Measurements from ENCODE around the gene KCNJ6. TPM values are rescaled to one million over a fixed set of nuclear protein-coding genes. Genes with fewer than 3 reads are reported as not detected.
"Not testable (repeated sequence)": the region's sequence is repeated elsewhere in the genome, so short reads cannot be mapped to it uniquely, and the experiment has no call there.

KCNJ6 gene
- total and polyA plus RNA-seq, 7 experiments from 2014 or later, result 0.01 TPM; not detected in 6

DNA sequence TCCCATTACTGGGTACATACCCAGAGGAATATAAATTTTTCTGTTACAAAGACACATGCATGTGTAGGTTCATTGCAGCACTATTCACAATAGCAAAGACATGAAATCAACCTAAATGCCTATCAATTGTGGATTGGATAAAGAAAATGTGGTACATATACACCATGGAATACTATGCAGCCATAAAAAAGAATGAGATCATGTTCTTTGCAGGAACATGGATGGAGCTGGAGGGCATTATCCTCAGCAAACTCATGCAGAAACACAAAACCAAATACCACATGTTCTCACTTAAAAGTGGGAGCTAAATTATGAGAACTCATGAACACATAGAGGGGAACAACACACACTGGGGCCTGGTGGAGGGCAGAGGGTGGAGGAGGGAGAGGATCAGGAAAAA, 272.4 kb downstream of the KCNJ6 start:
- H3K27ac ChIP-seq (ENCODE audit: low read depth, low read length); CTCF ChIA-PET; H3K4me1 ChIP-seq (ENCODE audit: control insufficient read depth in 2 of 2, insufficient read depth in 2 of 2, low read length in 2 of 2); intact Hi-C loops (cut with micrococcal nuclease); ATAC-seq; H3K27me3 ChIP-seq (ENCODE audit: control insufficient read depth in 2 of 2, insufficient read depth in 2 of 2, low read length in 2 of 2); H3K4me1 Mint-ChIP-seq; H3K4me3 ChIP-seq (ENCODE audit: low read length); H3K36me3 Mint-ChIP-seq; DNase-seq; H3K4me3 Mint-ChIP-seq; H3K9me3 Mint-ChIP-seq; H3K9me3 ChIP-seq (ENCODE audit: control insufficient read depth in 2 of 3, low read length in 3 of 3); H3K27ac Mint-ChIP-seq; POLR2A ChIA-PET; H3K36me3 ChIP-seq (ENCODE audit: control insufficient read depth in 2 of 3, insufficient read depth in 3 of 3, low read length in 3 of 3): not testable (repeated sequence)
- H3K27me3 Mint-ChIP-seq, result peaks cover 24 to 62% (median 27%) of the 10 kb centered on the region in 5 donors

DNA sequence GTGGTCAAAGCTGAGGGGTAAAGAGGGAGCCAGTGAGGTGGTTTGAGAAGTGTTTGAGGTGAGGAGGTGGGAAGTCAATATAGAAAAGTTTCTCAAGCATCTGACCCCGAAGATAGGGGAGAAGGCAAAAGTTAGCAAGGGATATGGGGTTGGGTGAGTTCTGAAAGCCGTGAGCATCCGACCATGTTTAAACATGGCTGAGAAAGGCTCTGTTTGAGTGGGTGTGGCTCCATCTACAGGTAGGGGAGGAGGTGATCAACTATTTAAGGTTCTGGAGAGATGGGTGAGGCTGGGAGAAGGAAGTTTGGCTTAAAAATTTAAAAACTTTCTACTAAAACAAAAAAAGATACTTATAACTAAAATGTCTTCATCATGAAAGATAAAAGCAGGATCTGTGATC, 273.8 kb downstream of the KCNJ6 start:
- Mint-ChIP-seq H3K27me3 (peaks cover 20 to 63% (median 33%) of the 10 kb centered on the region in 5 donors), H3K9me3 (peaks cover 0 to 5% (median 0%) of the 10 kb centered on the region in 11 donors), H3K4me1 (peaks cover 0 to 6% (median 5%) of the 10 kb centered on the region in 7 donors), H3K36me3 (peaks cover 0 to 4% (median 0%) of the 10 kb centered on the region in 5 donors), H3K4me3 (no peak overlapping the region), H3K27ac (no peak overlapping the region)
- ATAC-seq (no peak), DNase-seq (peak in 6 of 9 donors; percentile 7 to 43 (median 20))
- Histone ChIP-seq H3K4me3 (ENCODE audit: low read length) (no peak overlapping the region), H3K9me3 (ENCODE audit: control insufficient read depth in 2 of 3, low read length in 3 of 3) (no peaks in the 10 kb centered on the region), H3K4me1 (ENCODE audit: control insufficient read depth in 2 of 2, insufficient read depth in 2 of 2, low read length in 2 of 2) (no peaks in the 10 kb centered on the region), H3K36me3 (ENCODE audit: control insufficient read depth in 2 of 3, insufficient read depth in 3 of 3, low read length in 3 of 3) (no peaks in the 10 kb centered on the region), H3K27me3 (ENCODE audit: control insufficient read depth in 2 of 2, insufficient read depth in 2 of 2, low read length in 2 of 2) (no peaks in the 10 kb centered on the region), H3K27ac (ENCODE audit: low read depth, low read length) (no peak overlapping the region)
- ChIA-PET CTCF (interaction anchor here (0.8 kb wide), 1 partner anchor 79 kb away, joined by 6 read pairs; no protein-coding TSS in a partner anchor), POLR2A (no interaction called here)
- intact Hi-C loops (cut with micrococcal nuclease), result loop anchor here in 1 of 2 donors (1.0 kb wide), 1 partner anchor 78 kb away; no protein-coding TSS in a partner anchor

DNA sequence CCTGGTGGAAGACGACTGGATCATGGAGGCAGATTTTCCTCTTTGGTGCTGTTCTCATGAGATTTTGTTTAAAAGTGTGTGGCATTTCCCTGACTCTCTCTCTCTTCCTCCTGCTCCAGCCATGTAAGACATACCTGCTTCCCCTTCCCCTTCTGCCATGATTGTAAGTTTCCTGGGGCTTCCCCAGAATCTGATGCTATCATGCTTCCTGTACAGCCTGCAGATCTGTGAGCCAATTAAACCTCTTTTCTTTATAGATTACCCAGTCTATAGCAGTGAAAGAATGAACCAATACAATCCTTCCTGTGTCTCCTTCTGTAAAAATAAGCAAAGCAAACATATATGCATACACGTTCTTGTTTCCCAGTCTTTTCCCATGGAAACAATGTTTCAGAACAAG, 276.5 kb downstream of the KCNJ6 start:
- Histone ChIP-seq H3K9me3 (ENCODE audit: control insufficient read depth in 2 of 3, low read length in 3 of 3) (no peaks in the 10 kb centered on the region), H3K27me3 (ENCODE audit: control insufficient read depth in 2 of 2, insufficient read depth in 2 of 2, low read length in 2 of 2) (no peaks in the 10 kb centered on the region), H3K4me3 (ENCODE audit: low read length) (no peak overlapping the region), H3K36me3 (ENCODE audit: control insufficient read depth in 2 of 3, insufficient read depth in 3 of 3, low read length in 3 of 3) (no peaks in the 10 kb centered on the region), H3K4me1 (ENCODE audit: control insufficient read depth in 2 of 2, insufficient read depth in 2 of 2, low read length in 2 of 2) (no peaks in the 10 kb centered on the region), H3K27ac (ENCODE audit: low read depth, low read length) (no peak overlapping the region)
- DNase-seq (no peak), ATAC-seq (no peak)
- no peak overlapping the region for H3K27ac Mint-ChIP-seq
- H3K27me3 Mint-ChIP-seq, result peaks cover 12 to 58% (median 41%) of the 10 kb centered on the region in 5 donors
- peaks cover 0 to 5% (median 0%) of the 10 kb centered on the region in 11 donors for H3K9me3 Mint-ChIP-seq
- peaks cover 0 to 6% (median 5%) of the 10 kb centered on the region in 7 donors for H3K4me1 Mint-ChIP-seq
- H3K36me3 Mint-ChIP-seq, result peaks cover 0 to 4% (median 0%) of the 10 kb centered on the region in 5 donors
- CTCF ChIA-PET, result no interaction called here
- no peak overlapping the region for H3K4me3 Mint-ChIP-seq
- intact Hi-C loops (cut with micrococcal nuclease), result no loop called here
- POLR2A ChIA-PET, result no interaction called here

DNA sequence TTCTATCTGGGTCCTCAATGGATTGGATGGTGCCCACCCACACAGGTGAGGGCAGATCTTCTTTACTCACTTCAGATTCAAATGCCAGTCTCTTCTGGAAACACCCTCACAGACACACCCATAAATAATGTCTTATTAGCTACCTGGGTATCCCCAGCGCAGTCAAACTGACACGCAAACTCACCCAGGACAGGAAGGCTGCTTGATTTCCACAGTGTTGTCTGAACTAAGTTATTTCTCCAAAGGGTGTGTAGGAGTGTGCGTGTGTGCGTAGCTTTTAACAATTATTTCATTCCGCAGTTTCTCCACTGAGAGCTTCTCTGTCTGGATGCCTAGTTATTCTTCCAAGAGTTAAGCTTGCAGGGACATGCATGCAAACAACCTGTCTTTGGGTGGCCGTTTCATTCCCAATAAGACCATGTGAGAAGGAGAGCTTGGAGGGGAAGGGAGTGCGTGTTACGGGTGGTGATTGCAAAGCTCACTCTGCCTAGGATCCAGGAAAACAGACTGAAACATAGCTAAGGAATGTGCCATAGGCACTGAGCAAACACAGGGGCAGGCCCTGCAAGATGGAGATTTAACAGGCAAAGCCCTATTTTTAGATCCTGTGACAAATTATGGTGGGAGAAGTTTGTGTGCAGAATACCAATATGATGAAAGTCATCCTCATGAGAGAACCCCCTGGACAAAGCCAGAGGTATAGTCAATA, 280.0 kb downstream of the KCNJ6 start:
- Histone ChIP-seq H3K27ac (ENCODE audit: low read depth, low read length) (no peak overlapping the region), H3K27me3 (ENCODE audit: control insufficient read depth in 2 of 2, insufficient read depth in 2 of 2, low read length in 2 of 2) (peaks cover 0 to 4% of the 10 kb centered on the region in 2 donors), H3K4me3 (ENCODE audit: low read length) (no peak overlapping the region), H3K36me3 (ENCODE audit: control insufficient read depth in 2 of 3, insufficient read depth in 3 of 3, low read length in 3 of 3) (no peaks in the 10 kb centered on the region), H3K9me3 (ENCODE audit: control insufficient read depth in 2 of 3, low read length in 3 of 3) (no peaks in the 10 kb centered on the region), H3K4me1 (ENCODE audit: control insufficient read depth in 2 of 2, insufficient read depth in 2 of 2, low read length in 2 of 2) (no peaks in the 10 kb centered on the region)
- POLR2A ChIA-PET, result no interaction called here
- peaks cover 0 to 15% (median 2%) of the 10 kb centered on the region in 11 donors for H3K9me3 Mint-ChIP-seq
- intact Hi-C loops (cut with micrococcal nuclease), result no loop called here
- no peak overlapping the region for H3K27ac Mint-ChIP-seq
- ATAC-seq (no peak), DNase-seq (no peak)
- peaks cover 0 to 5% (median 0%) of the 10 kb centered on the region in 7 donors for H3K4me1 Mint-ChIP-seq
- H3K4me3 Mint-ChIP-seq, result no peak overlapping the region
- H3K36me3 Mint-ChIP-seq, result peaks cover 0 to 4% (median 0%) of the 10 kb centered on the region in 5 donors
- CTCF ChIA-PET, result no interaction called here
- peaks cover 10 to 43% (median 33%) of the 10 kb centered on the region in 5 donors for H3K27me3 Mint-ChIP-seq

DNA sequence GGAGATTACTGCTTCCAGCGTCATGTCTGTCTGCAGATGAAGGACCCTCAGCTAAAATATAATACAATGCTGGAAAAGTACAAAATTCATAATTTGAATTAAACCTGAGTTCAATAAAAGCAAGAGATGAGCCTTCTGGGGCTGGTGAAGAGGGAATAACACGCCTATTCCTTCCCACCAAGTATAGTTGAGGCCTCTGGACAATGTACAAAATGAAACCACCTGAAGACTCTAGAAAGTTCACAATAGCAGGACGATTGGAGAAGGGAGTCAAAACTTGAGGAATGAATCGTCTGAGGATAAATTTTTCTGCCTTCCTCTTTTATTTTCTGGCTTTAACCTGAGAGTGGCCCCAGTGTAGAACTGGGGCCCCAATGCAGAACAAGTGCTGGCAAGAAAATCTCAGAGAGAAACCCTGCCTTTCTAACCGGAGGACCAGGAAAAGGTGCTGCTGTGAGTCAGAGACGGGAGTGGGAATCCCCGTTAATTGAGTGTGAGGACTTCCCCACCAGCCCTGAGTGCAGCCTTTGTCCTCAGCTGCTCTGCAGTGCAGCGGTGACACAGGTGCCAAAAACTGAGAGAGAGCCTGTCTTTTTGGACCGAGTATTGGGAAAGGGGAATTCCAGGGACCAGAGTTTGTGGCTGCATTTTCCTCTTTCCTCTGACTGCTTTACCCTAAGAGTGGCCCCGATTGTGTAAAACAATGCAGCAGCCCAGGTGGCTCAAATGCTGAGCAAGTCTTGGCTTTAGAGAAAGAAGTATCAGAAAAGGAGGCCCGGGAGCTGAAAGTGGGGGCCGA, 284.7 kb downstream of the KCNJ6 start:
- DNase-seq, result no peak
- peaks cover 21 to 49% (median 36%) of the 10 kb centered on the region in 5 donors for H3K27me3 Mint-ChIP-seq
- H3K27ac Mint-ChIP-seq, result no peak overlapping the region
- Histone ChIP-seq H3K27me3 (ENCODE audit: control insufficient read depth in 2 of 2, insufficient read depth in 2 of 2, low read length in 2 of 2) (peaks cover 0 to 5% of the 10 kb centered on the region in 2 donors), H3K4me1 (ENCODE audit: control insufficient read depth in 2 of 2, insufficient read depth in 2 of 2, low read length in 2 of 2) (no peaks in the 10 kb centered on the region), H3K27ac (ENCODE audit: low read depth, low read length) (no peak overlapping the region), H3K36me3 (ENCODE audit: control insufficient read depth in 2 of 3, insufficient read depth in 3 of 3, low read length in 3 of 3) (no peaks in the 10 kb centered on the region), H3K4me3 (ENCODE audit: low read length) (no peak overlapping the region), H3K9me3 (ENCODE audit: control insufficient read depth in 2 of 3, low read length in 3 of 3) (no peaks in the 10 kb centered on the region)
- H3K4me1 Mint-ChIP-seq, result no peaks in the 10 kb centered on the region
- intact Hi-C loops (cut with micrococcal nuclease), result no loop called here
- no peak for ATAC-seq
- ChIA-PET CTCF (no interaction called here), POLR2A (no interaction called here)
- peaks cover 0 to 10% (median 0%) of the 10 kb centered on the region in 11 donors for H3K9me3 Mint-ChIP-seq
- H3K36me3 Mint-ChIP-seq, result no peaks in the 10 kb centered on the region
- no peak overlapping the region for H3K4me3 Mint-ChIP-seq

DNA sequence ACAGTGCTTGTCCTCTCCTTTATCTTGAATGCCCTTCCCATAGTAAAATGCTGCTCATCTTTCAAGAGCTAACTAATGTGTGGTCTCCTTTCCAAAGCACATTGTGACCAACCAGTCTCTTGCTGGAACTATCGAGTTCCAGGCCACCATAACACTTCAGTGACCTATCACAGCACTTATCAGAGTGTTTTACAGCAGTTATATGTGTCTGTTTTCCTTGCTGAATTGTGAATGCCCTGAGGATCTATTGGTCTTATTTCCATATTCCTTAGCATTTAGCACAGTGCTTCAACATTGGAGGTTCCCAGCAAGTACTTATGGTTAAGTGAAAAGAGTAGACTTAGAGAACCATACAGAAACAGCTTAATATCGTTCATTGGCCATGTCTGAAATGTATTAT, 285.4 kb downstream of the KCNJ6 start:
- intact Hi-C loops (cut with micrococcal nuclease), result no loop called here
- no peaks in the 10 kb centered on the region for H3K4me1 ChIP-seq (ENCODE audit: control insufficient read depth in 2 of 2, insufficient read depth in 2 of 2, low read length in 2 of 2)
- Mint-ChIP-seq H3K27ac (no peak overlapping the region), H3K9me3 (peaks cover 0 to 10% (median 0%) of the 10 kb centered on the region in 11 donors), H3K36me3 (no peaks in the 10 kb centered on the region), H3K4me3 (no peak overlapping the region), H3K4me1 (no peaks in the 10 kb centered on the region), H3K27me3 (peaks cover 15 to 43% (median 30%) of the 10 kb centered on the region in 5 donors)
- no peak for ATAC-seq
- no peaks in the 10 kb centered on the region for H3K9me3 ChIP-seq (ENCODE audit: control insufficient read depth in 2 of 3, low read length in 3 of 3)
- CTCF ChIA-PET, result no interaction called here
- H3K27ac ChIP-seq (ENCODE audit: low read depth, low read length), result no peak overlapping the region
- no peak overlapping the region for H3K4me3 ChIP-seq (ENCODE audit: low read length)
- DNase-seq, result no peak
- POLR2A ChIA-PET, result no interaction called here
- H3K36me3 ChIP-seq (ENCODE audit: control insufficient read depth in 2 of 3, insufficient read depth in 3 of 3, low read length in 3 of 3), result no peaks in the 10 kb centered on the region
- peaks cover 0 to 5% of the 10 kb centered on the region in 2 donors for H3K27me3 ChIP-seq (ENCODE audit: control insufficient read depth in 2 of 2, insufficient read depth in 2 of 2, low read length in 2 of 2)
